ENCODE measurements around the gene TVP23C.
"Not testable (repeated sequence)": the region's sequence is repeated elsewhere in the genome, so short reads cannot be mapped to it uniquely, and the experiment has no call there.

Gene TVP23C
- 13.0 to 20.6 (median 17.8) reads per million in 3 donors for total RNA-seq

GRCh38 chr17:15563375-15563857 lies at the start of gene TVP23C:
TVP23C (minus strand) TSS chr17:15563483; CDS start chr17:15563448, 35 bp downstream.
- H3K4me3 ChIP-seq (ENCODE audit: insufficient read depth, low read depth, low read length, poor library complexity, severe bottlenecking), result peak within 1 kb of the TSS; percentile 74
- not testable (repeated sequence) for H3K9me3 ChIP-seq (ENCODE audit: control insufficient read depth, low read length); H3K27me3 ChIP-seq (replicated peaks; ENCODE audit: control insufficient read depth, insufficient read depth, low read length, poor library complexity, severe bottlenecking); H3K36me3 ChIP-seq (ENCODE audit: control insufficient read depth, insufficient read depth, low read length); H3K4me1 ChIP-seq (ENCODE audit: control insufficient read depth, insufficient read depth, low read length, poor library complexity, severe bottlenecking)
- H3K27ac ChIP-seq (ENCODE audit: insufficient read depth, low read length, poor library complexity, severe bottlenecking), result peak within 1 kb of the TSS; percentile 42
- peak; percentile 61 to 68 (median 66) for DNase-seq

- not testable (repeated sequence) for H3K4me3 ChIP-seq (ENCODE audit: insufficient read depth, low read depth, low read length, poor library complexity, severe bottlenecking); H3K4me1 ChIP-seq (ENCODE audit: control insufficient read depth, insufficient read depth, low read length, poor library complexity, severe bottlenecking); DNase-seq; H3K36me3 ChIP-seq (ENCODE audit: control insufficient read depth, insufficient read depth, low read length); H3K27me3 ChIP-seq (replicated peaks; ENCODE audit: control insufficient read depth, insufficient read depth, low read length, poor library complexity, severe bottlenecking); H3K27ac ChIP-seq (ENCODE audit: insufficient read depth, low read length, poor library complexity, severe bottlenecking); H3K9me3 ChIP-seq (ENCODE audit: control insufficient read depth, low read length)
Observed at GRCh38 chr17:15592960-15593359, 29.7 kb upstream of the TVP23C start.

GRCh38 chr17:15591986-15592385 lies 28.7 kb upstream of the TVP23C start:
- H3K4me3 ChIP-seq (ENCODE audit: insufficient read depth, low read depth, low read length, poor library complexity, severe bottlenecking); H3K9me3 ChIP-seq (ENCODE audit: control insufficient read depth, low read length); H3K4me1 ChIP-seq (ENCODE audit: control insufficient read depth, insufficient read depth, low read length, poor library complexity, severe bottlenecking); H3K36me3 ChIP-seq (ENCODE audit: control insufficient read depth, insufficient read depth, low read length); H3K27ac ChIP-seq (ENCODE audit: insufficient read depth, low read length, poor library complexity, severe bottlenecking); DNase-seq; H3K27me3 ChIP-seq (replicated peaks; ENCODE audit: control insufficient read depth, insufficient read depth, low read length, poor library complexity, severe bottlenecking): not testable (repeated sequence)

GRCh38 chr17:15590844-15591243 lies 27.6 kb upstream of the TVP23C start:
- H3K36me3 ChIP-seq (ENCODE audit: control insufficient read depth, insufficient read depth, low read length); DNase-seq; H3K27me3 ChIP-seq (replicated peaks; ENCODE audit: control insufficient read depth, insufficient read depth, low read length, poor library complexity, severe bottlenecking); H3K4me1 ChIP-seq (ENCODE audit: control insufficient read depth, insufficient read depth, low read length, poor library complexity, severe bottlenecking); H3K9me3 ChIP-seq (ENCODE audit: control insufficient read depth, low read length); H3K27ac ChIP-seq (ENCODE audit: insufficient read depth, low read length, poor library complexity, severe bottlenecking); H3K4me3 ChIP-seq (ENCODE audit: insufficient read depth, low read depth, low read length, poor library complexity, severe bottlenecking): not testable (repeated sequence)

DNA sequence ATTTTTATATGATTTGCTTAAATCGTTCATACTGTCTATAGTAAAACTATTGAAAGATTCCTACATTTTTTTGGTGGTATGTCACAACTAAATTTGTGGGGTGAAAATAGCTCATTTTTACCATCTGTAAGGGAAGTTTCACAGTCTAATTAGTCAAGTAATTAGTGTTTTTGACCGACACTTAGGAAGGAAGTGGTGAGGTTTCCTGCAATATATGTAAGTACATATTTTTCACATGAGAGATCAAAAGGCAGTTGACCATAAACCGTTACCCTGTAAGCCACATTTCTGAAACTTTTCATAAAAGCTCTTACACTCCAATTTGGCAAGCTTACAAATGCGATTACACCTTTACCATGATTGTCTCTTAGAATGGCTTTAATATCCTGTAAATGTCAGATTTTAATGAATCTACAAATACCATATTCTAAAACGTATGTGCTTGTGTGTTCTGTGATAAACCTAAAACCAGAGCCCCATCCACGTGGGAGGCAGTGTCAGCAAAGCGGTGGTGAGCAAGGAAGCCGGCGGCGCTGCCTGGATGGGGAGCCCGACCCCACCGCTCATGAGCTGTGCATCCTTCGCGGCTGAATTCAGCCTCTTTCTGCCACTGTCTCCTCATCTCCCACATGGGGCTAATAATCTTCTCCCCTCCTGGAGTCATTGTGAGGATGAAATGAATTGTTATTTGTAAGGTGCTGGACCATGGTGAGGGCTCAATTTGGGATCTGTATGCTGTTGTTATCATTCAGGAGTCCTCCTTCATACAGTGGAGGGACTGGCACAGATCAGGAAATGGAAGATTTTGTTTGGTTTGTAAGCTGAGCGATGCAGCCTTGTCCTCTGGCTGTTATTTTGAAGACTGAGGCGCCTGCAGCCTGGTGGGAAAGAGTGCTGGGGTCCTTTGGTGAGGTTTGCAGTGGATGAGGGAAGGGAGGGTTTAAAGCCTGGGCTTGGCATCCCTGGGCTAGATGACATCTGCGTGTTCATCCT lies 26.6 kb upstream of the TVP23C start:
- not testable (repeated sequence) for H3K9me3 ChIP-seq (ENCODE audit: control insufficient read depth, low read length); H3K27me3 ChIP-seq (replicated peaks; ENCODE audit: control insufficient read depth, insufficient read depth, low read length, poor library complexity, severe bottlenecking); H3K36me3 ChIP-seq (ENCODE audit: control insufficient read depth, insufficient read depth, low read length); H3K27ac ChIP-seq (ENCODE audit: insufficient read depth, low read length, poor library complexity, severe bottlenecking); H3K4me3 ChIP-seq (ENCODE audit: insufficient read depth, low read depth, low read length, poor library complexity, severe bottlenecking); DNase-seq; H3K4me1 ChIP-seq (ENCODE audit: control insufficient read depth, insufficient read depth, low read length, poor library complexity, severe bottlenecking)

GRCh38 chr17:15588017-15588416 lies 24.7 kb upstream of the TVP23C start:
- not testable (repeated sequence) for H3K27me3 ChIP-seq (replicated peaks; ENCODE audit: control insufficient read depth, insufficient read depth, low read length, poor library complexity, severe bottlenecking); H3K27ac ChIP-seq (ENCODE audit: insufficient read depth, low read length, poor library complexity, severe bottlenecking); DNase-seq; H3K4me1 ChIP-seq (ENCODE audit: control insufficient read depth, insufficient read depth, low read length, poor library complexity, severe bottlenecking); H3K36me3 ChIP-seq (ENCODE audit: control insufficient read depth, insufficient read depth, low read length); H3K9me3 ChIP-seq (ENCODE audit: control insufficient read depth, low read length); H3K4me3 ChIP-seq (ENCODE audit: insufficient read depth, low read depth, low read length, poor library complexity, severe bottlenecking)

DNA sequence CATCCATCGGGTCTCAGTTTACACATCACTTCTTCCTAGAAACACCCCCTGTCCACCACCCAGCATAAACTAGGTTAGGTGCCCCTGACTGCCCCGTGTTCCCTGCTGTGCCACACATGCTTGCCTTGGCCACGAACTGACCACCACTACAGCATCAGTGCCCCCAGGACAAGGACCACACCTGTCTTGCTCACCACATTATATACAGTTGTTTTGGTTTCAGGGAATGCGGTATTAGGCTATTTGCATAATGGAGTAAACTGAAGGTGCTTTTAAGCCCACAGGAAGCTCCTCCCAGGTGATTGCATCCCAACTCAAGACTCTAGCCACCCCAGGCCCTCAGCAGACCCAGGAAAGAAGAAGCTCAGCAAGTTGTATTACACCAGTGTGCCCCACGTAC lies 20.0 kb upstream of the TVP23C start:
- H3K4me1 ChIP-seq (ENCODE audit: control insufficient read depth, insufficient read depth, low read length, poor library complexity, severe bottlenecking); H3K4me3 ChIP-seq (ENCODE audit: insufficient read depth, low read depth, low read length, poor library complexity, severe bottlenecking); DNase-seq; H3K9me3 ChIP-seq (ENCODE audit: control insufficient read depth, low read length); H3K36me3 ChIP-seq (ENCODE audit: control insufficient read depth, insufficient read depth, low read length); H3K27ac ChIP-seq (ENCODE audit: insufficient read depth, low read length, poor library complexity, severe bottlenecking); H3K27me3 ChIP-seq (replicated peaks; ENCODE audit: control insufficient read depth, insufficient read depth, low read length, poor library complexity, severe bottlenecking): not testable (repeated sequence)

- DNase-seq; H3K9me3 ChIP-seq (ENCODE audit: control insufficient read depth, low read length); H3K27me3 ChIP-seq (replicated peaks; ENCODE audit: control insufficient read depth, insufficient read depth, low read length, poor library complexity, severe bottlenecking); H3K27ac ChIP-seq (ENCODE audit: insufficient read depth, low read length, poor library complexity, severe bottlenecking); H3K4me1 ChIP-seq (ENCODE audit: control insufficient read depth, insufficient read depth, low read length, poor library complexity, severe bottlenecking); H3K36me3 ChIP-seq (ENCODE audit: control insufficient read depth, insufficient read depth, low read length); H3K4me3 ChIP-seq (ENCODE audit: insufficient read depth, low read depth, low read length, poor library complexity, severe bottlenecking): not testable (repeated sequence)
Observed at GRCh38 chr17:15581462-15581861, 18.2 kb upstream of the TVP23C start.

DNA sequence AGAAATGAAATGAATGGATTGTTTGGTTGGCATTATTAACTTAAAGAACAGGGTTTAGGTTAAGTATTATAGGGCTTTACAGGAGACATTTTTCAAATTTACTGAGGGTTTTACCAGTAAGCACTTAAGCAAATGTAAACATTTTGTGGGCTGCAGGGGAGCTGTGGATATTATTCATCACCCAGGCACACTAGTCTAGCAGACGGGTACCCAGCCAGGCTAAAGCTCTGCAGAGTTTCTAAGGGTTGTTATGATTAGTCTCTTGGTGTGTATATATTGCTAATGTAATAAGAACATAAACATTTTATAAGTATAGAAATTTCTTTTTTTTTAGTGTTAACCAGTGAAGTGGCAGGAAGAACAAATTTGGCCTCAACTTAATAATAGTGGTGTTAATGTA lies 13.6 kb upstream of the TVP23C start:
- H3K4me1 ChIP-seq (ENCODE audit: control insufficient read depth, insufficient read depth, low read length, poor library complexity, severe bottlenecking); H3K27ac ChIP-seq (ENCODE audit: insufficient read depth, low read length, poor library complexity, severe bottlenecking); DNase-seq: not testable (repeated sequence)

DNA sequence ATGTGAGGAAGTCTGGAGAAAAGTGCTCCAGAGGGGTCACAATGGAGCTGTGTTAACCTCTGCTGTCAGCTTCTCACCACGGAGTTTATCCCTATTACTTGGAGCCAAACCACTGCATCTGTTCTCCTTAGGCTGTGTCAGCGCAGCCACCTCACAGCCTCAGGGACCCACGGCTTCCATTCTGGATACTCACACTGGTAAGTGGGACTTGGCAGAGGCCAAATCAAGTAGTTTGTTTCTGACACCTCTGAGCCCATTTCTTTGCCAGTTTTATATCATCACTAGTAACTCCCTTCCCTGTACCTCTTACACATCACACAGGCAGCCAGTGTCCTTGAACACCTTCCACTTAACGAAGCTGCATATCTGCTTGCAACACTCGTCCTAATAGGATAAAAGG lies 11.4 kb upstream of the TVP23C start:
- not testable (repeated sequence) for H3K27ac ChIP-seq (ENCODE audit: insufficient read depth, low read length, poor library complexity, severe bottlenecking); H3K9me3 ChIP-seq (ENCODE audit: control insufficient read depth, low read length); H3K27me3 ChIP-seq (replicated peaks; ENCODE audit: control insufficient read depth, insufficient read depth, low read length, poor library complexity, severe bottlenecking); H3K4me3 ChIP-seq (ENCODE audit: insufficient read depth, low read depth, low read length, poor library complexity, severe bottlenecking); H3K4me1 ChIP-seq (ENCODE audit: control insufficient read depth, insufficient read depth, low read length, poor library complexity, severe bottlenecking); H3K36me3 ChIP-seq (ENCODE audit: control insufficient read depth, insufficient read depth, low read length); DNase-seq

More for the DNA sequence above, 13.6 kb upstream of the TVP23C start:
- not testable (repeated sequence) for H3K27me3 ChIP-seq (replicated peaks; ENCODE audit: control insufficient read depth, insufficient read depth, low read length, poor library complexity, severe bottlenecking); H3K9me3 ChIP-seq (ENCODE audit: control insufficient read depth, low read length); H3K36me3 ChIP-seq (ENCODE audit: control insufficient read depth, insufficient read depth, low read length); H3K4me3 ChIP-seq (ENCODE audit: insufficient read depth, low read depth, low read length, poor library complexity, severe bottlenecking)
